ENCODE results near the gene GPRASP3.
"Not testable (repeated sequence)": the region's sequence is repeated elsewhere in the genome, so short reads cannot be mapped to it uniquely, and the experiment has no call there.

The GPRASP3 gene, protein sequence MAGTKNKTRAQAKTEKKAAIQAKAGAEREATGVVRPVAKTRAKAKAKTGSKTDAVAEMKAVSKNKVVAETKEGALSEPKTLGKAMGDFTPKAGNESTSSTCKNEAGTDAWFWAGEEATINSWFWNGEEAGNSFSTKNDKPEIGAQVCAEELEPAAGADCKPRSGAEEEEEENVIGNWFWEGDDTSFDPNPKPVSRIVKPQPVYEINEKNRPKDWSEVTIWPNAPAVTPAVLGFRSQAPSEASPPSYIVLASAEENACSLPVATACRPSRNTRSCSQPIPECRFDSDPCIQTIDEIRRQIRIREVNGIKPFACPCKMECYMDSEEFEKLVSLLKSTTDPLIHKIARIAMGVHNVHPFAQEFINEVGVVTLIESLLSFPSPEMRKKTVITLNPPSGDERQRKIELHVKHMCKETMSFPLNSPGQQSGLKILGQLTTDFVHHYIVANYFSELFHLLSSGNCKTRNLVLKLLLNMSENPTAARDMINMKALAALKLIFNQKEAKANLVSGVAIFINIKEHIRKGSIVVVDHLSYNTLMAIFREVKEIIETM

DNA sequence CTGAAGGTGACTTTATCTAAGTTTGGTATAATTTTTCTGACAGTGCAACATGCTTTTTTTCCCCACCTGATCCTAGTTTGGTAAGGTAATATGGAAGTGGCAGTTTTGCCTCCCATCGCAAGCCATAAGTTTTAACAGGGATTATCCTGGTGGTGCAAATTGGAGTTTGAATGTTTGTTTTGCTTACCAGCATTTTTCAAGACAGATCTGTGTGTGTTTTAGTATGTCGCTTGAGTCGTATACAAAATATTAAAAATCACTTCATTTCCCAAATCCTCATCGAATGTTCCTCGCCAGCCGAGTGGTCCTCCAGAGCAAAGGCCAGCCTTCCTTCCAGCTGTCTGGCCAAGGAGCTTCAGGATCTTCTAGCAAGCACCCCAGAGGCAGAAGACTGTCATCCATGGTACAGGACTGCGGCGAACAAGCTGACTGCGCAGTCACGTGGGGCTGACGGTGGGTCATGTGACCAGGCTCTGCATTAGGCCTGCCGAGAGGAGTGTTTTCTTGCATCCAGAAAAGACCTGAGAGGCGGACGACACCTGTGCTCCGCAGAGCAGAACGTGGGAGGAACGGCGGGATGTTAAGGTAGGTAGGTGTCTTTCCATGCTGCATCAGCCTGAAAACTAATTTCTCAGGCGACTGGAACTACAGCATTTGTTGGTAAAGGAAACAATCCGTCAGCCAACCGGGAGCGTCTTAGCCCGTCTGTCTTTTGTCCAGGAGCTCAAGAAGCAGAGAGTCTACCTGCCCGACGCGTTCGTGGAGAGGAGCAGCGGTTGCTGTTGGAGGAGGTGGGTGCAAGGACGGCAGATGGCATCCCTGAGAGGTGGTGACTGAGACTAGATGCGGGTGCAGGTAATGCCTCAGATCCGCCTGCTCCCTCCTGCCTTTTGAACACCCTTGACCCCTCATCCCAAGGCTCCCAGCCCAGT, at the start of gene GPRASP3:
Gene GPRASP3, plus strand, starts transcription at position 507 of the 932 bp plus-strand sequence. CDS start 28,253 bp downstream, outside the sequence.
- DNase-seq (ENCODE audit: insufficient read length, low spot score) (peak; percentile 47), FAIRE-seq (no peak)

DNA sequence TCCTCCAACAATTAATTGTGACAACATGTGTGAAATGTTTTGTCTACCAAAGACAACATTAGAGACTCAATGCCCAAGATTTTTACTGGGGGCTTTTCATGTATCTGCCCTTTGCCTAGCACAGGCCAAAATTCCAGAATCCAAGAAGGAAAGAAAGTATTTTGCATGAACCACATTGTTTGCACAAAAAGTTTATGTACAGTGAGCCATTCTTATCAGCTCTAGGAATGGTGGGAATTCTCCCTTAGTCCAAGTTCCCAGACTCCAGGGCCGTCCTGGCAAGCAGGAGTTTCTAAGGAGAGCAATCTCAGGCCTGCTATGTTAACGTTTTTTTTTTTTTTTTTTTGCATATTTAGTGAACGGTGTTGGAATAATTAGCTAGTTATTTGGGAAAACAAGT, 47.7 kb upstream of the GPRASP3 start:
- no peak for FAIRE-seq

DNA sequence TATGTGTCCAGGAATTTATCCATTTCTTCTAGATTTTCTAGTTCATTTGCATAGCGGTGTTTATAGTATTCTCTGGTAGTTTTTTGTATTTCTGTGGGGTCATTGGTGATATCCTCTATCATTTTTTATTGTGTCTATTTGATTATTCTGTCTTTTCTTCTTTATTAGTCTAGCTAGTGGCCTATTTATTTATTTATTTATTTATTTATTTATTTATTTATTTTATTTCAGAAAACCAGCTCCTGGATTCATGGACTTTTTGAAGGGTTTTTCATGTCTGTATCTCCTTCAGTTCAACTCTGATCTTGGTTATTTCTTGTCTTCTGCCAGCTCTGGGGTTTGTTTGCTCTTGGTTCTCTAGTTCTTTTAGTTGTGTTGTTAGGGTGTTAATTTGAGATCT, 43.1 kb upstream of the GPRASP3 start:
- FAIRE-seq; DNase-seq (ENCODE audit: insufficient read length, low spot score): not testable (repeated sequence)

More for the DNA sequence above, 47.7 kb upstream of the GPRASP3 start:
- DNase-seq (ENCODE audit: insufficient read length, low spot score), result no peak

DNA sequence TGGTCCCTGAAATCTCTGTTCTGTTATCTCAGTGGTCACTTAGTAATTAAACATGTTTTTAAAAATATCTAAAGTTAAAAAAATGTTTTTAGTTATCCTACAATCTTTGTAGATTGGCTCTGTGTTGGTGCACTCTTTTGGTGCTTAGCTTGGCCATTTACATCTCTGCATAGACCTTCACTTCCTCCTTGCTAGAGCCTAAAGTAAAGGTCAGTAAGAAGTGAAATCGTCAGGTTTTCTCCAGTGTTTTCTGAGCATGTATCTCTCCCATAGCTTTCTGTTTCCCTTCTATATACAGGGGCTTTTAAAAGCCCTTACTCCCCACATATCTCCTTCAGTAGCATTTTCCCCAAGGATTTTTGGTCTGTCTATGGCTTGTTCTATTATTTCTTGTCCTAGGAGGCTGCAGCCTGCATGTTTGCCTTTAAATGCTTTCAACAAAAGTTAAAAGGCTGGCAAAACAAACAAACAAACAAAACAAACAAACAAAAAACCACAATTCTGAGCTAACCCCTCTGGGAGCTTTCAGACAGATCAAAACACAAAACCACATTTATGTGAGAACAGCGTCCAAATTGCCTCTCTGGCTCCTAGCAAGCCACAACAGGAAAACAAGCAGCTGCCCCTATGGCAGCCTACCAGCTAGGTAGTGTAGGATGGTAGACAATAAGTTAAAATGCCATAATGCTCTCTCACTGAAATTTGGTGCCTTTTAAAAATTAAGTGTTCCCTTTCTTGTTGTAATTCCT, 35.6 kb upstream of the GPRASP3 start:
- no peak for FAIRE-seq
- DNase-seq (ENCODE audit: insufficient read length, low spot score), result no peak

DNA sequence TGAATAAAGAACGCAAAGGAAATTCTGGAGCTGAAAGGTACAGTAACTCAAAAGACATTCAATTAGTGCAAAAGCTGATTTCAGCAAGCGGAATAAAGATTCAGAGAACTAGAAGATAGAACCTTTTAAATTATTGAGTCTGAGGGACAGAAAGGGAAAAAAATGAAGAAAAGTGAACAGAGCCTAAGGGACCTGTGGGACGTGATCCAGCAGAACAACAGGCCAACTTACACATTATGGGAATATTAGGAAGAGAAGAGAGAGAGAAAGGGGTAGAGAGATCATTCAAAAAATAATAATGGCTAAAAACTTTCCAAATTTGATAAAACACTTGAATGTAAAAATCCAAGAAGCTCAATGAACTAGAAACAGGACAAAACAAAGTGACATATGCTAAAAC, 25.8 kb upstream of the GPRASP3 start:
- FAIRE-seq (no peak), DNase-seq (ENCODE audit: insufficient read length, low spot score) (no peak)

DNA sequence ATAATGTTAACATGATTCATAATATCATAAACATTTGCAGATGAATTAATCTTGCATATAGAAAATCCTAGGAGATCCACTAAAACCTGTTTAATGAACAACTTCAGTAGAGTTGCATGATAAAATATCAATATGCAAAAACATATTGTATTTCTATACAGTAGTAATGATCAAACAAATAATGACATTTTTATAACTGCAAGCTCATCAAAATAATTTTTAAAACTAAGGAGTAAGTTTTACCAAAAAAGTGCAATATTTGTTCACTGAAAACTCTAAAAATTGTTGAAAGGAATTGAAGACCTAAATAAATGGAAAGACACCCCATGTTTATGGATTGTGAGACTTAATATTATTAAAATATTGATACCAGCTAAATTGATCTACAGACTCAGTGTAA, 24.2 kb upstream of the GPRASP3 start:
- no peak for DNase-seq (ENCODE audit: insufficient read length, low spot score)

DNA sequence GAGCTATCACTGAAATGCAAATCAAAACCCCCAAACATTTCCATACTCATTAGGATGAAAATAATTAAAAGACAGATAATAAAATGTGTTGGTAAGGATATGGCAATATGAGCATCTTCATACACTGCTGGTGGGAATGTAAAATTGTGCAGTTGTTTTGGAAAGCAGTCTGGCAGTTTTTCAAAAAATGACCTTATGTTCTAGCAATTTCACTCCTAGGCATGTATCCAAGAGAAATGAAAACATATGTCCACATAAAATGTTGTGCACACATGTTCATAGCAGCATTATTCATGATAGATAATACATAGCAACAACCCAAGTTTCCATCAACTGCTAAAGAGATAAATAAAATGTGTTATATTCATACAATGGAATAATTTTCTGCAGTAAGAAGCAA, 23.0 kb upstream of the GPRASP3 start:
- DNase-seq (ENCODE audit: insufficient read length, low spot score) (no peak), FAIRE-seq (no peak)

More for the DNA sequence above, 24.2 kb upstream of the GPRASP3 start:
- no peak for FAIRE-seq

DNA sequence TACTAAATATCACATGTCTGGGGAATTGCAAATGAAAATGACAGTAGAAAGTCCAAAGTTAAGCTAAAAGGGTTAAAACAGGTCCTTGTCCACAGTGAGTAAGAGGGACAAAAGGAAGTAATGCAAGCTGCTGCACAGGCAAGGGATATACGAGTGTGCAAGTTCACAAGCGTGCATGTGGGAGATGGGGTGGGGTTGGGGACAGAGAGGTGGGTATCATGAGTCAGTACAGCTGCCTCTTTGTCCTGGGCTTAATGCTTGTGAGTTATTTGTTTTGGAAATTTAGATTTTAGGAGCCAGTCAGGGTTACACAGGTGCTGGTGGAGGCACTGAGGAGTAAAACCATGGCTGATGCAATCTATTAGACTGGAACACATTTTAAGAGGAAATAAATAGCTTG, 11.6 kb upstream of the GPRASP3 start:
- FAIRE-seq, result no peak
- DNase-seq (ENCODE audit: insufficient read length, low spot score), result no peak

DNA sequence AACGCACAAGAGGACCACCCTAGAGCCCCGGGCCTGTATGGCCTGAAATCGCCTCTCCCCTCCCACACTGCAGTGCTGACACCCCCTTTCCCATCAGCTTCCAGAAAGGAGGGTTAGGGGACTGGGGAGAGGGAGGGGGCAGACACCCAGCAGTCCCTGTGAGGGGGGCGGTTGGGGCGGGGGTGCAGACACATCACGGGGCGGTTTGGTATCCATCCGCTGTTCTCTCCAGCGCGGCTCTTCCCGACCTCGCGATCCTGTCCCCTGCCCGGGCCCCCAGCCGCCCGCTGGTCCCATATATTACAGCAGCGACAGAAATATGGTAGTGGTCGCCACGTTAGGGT, 8.7 kb upstream of the GPRASP3 start:
- DNase-seq (ENCODE audit: insufficient read length, low spot score), result no peak

DNA sequence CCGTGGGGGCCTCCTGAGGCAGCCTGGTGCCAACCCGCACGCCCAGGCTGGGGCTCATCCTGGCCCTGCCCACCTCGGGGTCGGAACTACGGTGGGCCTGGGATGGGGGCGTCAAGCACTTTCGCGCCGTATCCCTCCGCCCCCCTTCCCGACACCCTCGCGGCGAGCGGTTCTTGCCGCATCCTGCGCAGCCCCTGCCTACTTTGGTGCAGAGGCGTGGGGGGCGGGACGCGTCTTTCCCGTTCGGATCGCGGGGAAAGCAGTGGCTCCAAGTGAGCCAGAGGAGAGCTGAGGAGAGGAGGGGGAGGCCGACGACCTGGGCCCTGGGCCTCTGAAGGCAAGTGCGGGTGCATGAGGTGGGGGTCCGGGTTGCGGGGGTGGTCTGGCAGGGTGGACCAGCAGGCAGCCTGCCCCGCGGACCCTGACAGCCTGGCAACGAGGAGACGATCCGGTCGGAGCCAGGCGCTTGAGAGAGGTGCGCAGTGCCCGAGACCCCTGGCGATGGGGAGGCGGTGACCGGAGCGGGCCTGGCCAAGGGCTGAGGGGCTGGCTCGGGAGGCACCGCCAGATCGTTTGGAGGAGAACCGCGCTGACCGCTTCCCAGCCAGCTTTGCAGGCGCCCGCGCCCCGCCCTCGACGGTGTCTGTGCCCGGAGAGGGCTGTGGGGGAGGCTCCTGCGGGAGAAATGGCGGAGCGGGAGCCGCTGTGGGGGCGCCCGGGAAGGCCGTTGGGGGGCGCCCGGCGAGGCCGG, 8.2 kb upstream of the GPRASP3 start, which contains the start of gene GPRASP2:
Gene GPRASP2, plus strand, starts transcription at position 233 of the 751 bp plus-strand sequence. CDS start 2,422 bp downstream, outside the sequence.
- DNase-seq (ENCODE audit: insufficient read length, low spot score) (no peak), FAIRE-seq (no peak)

More for the DNA sequence above, 8.7 kb upstream of the GPRASP3 start:
- FAIRE-seq, result no peak

DNA sequence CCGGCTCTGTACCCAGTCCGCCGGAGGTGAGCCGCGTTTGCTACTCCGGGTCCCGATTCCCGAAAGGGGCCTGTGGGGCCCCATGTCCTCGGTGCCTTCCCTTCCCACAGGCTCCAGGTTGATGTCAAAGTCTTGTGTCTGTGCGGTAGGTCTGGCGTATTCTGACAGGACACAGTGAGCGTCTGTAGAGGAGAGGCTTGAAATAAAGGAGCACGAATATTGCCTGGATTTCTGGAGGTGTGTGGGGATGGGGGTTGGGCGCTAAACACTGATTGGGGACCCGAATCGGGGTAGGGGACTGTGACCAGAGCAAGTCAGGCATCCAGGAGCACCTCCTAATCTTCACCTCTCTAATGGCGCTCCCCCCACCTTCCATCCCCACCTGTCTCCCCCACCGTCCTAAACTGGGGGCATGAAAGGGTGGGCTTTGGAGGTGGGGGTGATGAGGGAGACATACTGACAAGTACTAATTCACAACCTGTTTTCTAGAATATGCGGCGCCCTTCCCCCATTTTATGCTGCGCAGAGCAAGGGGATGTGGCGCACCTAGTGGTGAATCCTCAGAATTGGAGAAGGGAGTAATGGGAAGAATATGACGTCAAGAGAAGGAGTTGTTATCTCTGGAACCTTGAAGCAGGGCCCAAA, 7.4 kb upstream of the GPRASP3 start:
- no peak for DNase-seq (ENCODE audit: insufficient read length, low spot score)
- FAIRE-seq, result no peak

DNA sequence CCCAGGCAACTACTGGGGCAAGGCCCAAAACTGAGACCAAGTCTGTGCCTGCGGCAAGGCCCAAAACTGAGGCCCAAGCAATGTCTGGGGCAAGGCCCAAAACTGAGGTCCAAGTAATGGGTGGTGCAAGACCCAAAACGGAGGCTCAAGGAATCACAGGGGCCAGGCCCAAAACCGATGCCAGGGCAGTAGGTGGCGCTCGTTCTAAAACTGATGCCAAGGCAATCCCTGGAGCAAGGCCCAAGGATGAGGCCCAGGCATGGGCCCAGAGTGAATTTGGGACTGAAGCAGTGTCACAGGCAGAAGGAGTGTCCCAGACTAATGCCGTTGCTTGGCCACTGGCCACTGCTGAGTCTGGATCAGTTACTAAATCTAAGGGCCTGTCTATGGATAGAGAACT, 5.5 kb upstream of the GPRASP3 start:
- FAIRE-seq (no peak), DNase-seq (ENCODE audit: insufficient read length, low spot score) (no peak)

DNA sequence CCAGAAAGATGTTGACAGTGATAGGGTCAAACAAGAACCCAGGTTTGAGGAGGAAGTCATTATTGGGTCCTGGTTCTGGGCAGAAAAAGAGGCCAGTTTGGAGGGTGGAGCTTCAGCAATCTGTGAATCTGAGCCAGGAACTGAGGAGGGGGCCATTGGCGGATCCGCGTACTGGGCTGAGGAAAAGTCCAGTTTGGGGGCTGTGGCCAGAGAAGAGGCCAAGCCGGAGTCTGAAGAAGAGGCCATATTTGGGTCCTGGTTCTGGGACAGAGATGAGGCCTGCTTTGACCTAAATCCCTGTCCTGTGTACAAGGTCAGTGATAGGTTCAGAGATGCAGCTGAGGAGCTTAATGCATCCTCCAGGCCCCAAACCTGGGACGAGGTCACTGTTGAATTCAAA, 4.6 kb upstream of the GPRASP3 start:
- DNase-seq (ENCODE audit: insufficient read length, low spot score), result no peak
- no peak for FAIRE-seq

DNA sequence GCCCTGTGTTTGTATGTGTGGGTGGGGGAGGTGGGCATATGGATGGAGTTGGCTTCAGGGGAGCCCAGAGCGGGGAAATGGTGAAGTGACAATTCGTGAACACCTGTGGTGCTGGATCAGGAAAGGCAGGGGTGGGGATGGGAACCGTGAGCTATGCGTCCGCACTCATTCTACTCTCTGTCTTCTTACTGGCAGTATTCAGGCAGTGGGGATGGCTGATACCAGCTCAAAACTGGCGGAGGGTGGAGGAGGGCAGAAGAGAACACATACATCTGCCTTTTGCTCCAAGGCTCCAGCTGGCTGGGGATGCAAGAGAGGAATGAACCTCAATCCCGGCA, 595 bp downstream of the GPRASP3 start:
- not testable (repeated sequence) for DNase-seq (ENCODE audit: insufficient read length, low spot score)

DNA sequence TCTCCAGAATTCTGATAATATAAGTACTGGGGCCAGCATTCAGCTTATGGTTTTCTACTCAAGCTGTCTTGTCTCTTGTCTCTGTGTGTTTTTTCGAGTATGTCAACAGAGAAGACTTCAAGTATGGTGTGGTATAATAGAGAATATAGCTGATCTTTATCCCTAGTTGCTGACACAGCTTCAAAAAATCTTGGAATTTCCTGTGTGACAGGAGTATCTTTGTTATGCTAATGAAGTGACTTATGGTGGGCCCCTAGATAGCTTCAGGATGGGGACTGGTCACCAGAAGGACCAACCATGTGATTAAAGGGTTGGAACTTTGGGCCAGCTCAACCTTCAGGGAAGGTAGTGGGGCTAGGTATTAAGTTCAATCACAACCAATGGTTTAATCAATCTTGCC, 2.9 kb downstream of the GPRASP3 start:
- DNase-seq (ENCODE audit: insufficient read length, low spot score) (no peak), FAIRE-seq (no peak)

More for the DNA sequence above, 595 bp downstream of the GPRASP3 start:
- FAIRE-seq, result not testable (repeated sequence)

DNA sequence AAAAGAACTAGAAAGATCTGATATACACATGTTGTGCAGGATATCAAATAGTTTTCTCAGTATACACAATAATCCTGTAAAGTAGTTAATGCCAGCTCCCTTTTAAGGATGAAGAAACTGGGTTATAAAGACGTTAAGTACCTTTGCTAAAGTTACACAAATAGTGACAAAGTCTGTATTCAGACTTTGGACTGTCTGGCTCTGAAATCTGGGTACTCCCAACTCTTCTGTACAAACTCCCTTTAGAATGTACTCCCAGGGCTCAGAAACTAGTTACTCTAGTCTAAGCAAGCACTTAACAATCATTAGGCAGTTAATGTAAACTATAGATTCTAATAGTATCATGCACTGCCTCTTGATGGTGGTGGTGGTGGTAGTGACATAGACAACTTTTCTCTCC, 7.2 kb downstream of the GPRASP3 start:
- no peak for DNase-seq (ENCODE audit: insufficient read length, low spot score)
- FAIRE-seq, result no peak

DNA sequence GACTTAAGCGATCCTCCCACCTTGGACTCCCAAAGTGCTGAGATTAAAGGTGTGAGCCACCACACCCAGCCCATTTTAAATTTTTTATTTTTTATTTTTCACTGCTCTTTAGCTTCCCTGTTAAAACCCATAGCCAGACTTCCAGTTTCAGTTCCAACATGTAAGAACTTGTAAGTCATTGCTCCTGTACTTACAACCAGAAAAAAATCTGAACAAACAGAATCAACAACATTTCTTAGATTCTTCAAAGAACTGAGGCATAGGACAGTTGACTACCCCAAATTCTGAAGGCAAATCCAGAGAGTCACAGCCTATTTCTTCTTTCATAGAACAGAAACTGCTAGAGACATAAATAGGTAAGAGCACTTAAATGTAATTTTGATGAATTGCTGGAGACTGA, 8.1 kb downstream of the GPRASP3 start:
- DNase-seq (ENCODE audit: insufficient read length, low spot score) (no peak), FAIRE-seq (no peak)

DNA sequence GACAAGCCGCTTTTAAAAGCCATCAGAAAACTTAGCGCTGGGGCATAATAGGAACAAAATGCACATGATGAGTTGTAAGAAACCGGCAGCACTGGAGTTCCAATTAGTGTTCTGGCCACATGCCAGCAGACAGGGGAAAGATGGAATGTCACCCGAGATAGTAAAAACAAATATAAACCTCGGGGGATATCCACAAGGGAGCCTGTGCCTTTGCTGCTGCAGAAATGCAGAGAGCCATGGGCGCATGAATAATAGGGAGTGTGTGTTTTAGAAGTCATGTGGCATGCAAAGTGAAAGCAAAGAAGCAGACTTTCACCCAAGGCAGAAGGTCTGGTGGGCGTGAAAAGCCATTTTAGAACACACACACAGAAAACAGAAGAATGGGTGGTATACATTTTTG, 19.1 kb downstream of the GPRASP3 start:
- DNase-seq (ENCODE audit: insufficient read length, low spot score) (no peak), FAIRE-seq (no peak)

DNA sequence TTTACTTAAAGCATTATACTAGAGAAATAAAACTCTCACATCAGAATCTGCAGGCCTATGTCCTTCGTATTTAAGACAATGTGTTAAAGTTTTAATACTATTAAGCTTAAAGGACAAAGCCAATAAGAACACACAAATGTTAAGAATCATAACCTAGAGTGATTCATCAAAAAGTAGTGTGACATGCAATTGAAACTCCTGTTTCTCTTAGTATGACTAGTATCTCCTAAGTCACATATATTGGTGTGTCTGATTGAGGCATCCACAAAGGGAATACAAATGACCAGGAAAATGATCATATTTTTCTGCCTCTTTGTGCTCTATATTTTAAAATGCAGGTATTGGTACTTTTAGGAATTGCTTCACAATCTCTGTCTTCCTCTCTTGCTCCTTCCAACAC, 23.8 kb downstream of the GPRASP3 start:
- FAIRE-seq (no peak), DNase-seq (ENCODE audit: insufficient read length, low spot score) (no peak)

DNA sequence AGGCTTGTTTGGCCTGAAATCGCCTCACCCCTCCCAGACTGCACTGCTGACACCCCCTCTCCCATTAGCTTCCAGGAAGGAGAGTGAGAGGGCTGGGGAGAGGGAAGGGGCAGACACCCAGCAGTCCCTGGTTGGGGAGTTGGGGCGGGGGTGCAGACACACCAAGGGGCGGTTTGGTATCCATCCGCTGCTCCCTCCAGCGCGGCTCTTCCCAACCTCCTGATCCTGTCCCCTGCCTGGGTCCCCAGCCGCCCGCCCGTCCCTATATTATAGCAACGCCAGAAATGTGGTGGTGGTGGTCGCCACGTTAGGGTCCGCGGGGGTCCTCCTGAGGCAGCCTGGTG, 24.9 kb downstream of the GPRASP3 start:
- DNase-seq (ENCODE audit: insufficient read length, low spot score) (no peak), FAIRE-seq (no peak)
